BJ (cell line): ENCODE data around the gene TNS3. TPM values are rescaled to one million over a fixed set of nuclear protein-coding genes. Genes with fewer than 3 reads are reported as not detected.
"Not testable (repeated sequence)": the region's sequence is repeated elsewhere in the genome, so short reads cannot be mapped to it uniquely, and the experiment has no call there.

ENCODE experiments used
- CTCF ChIA-PET: fragments of 350-600 bp; formaldehyde crosslinking; extraction: SDS; loops from one replicate; lab custom pipeline; 2021; ENCODE audit warnings: antibody characterized with exemption, inconsistent platforms; lab: Yijun Ruan, JAX
- POLR2A ChIA-PET: fragments of 300-600 bp; sonication (Branson Sonifier 250); formaldehyde crosslinking; extraction: SDS; loops from one replicate; lab custom pipeline; 2021; ENCODE audit warnings: antibody characterized with exemption; lab: Charles Lee
- DNase-seq: peaks from one replicate; pipeline ENCODE4 v3.0.0-alpha.2; 2011; ENCODE audit warnings: low read depth
- H3K27me3 ChIP-seq: 2 replicates; pipeline ENCODE4 v1.6.0; 2011; ENCODE audit warnings: low read length; ENCODE audit not compliant: control insufficient read depth, insufficient read depth
- H3K36me3 ChIP-seq: 2 replicates; pipeline ENCODE4 v1.5.1; 2011; ENCODE audit warnings: low read length; ENCODE audit not compliant: control insufficient read depth, insufficient read depth
- H3K4me3 ChIP-seq: 2 replicates; pipeline ENCODE4 v1.5.1; 2011; ENCODE audit warnings: low read depth, mild to moderate bottlenecking, control low read depth, low read length
- polyA plus RNA-seq: library from polyadenylated mRNA; depleted of rRNA; stranded (reverse); fragments of >200 nt; gene quantifications from 2 replicates; pipeline ENCODE4 v1.2.3, GENCODE V29; 2011
- TF ChIP-seq, protein P1 (sequence below): IDR thresholded peaks from 2 replicates; pipeline ENCODE4 v1.5.1; 2011; ENCODE audit warnings: low read depth, mild to moderate bottlenecking, control low read depth, inconsistent platforms, low read length, moderate library complexity; ENCODE audit not compliant: insufficient read depth

Gene TNS3
- polyA plus RNA-seq, 1 experiment, result 126 TPM

GRCh38 chr7:47266131-47266706 is 315.7 kb downstream of the TNS3 start:
- Histone ChIP-seq H3K4me3 (no peak overlapping the region), H3K27me3 (no peaks in the 10 kb centered on the region), H3K36me3 (peaks cover 1% of the 10 kb centered on the region)
- ChIA-PET POLR2A (interaction anchor here (0.5 to 0.6 kb wide), 2 partner anchors 13 to 304 kb away, joined by 3 to 15 read pairs; no protein-coding TSS in a partner anchor), CTCF (interaction anchor here (0.6 to 4.0 kb wide), 35 partner anchors 8 to 1380 kb away, joined by 3 to 32 read pairs (median 4); partner anchors contain the start of gene IGFBP3)
- TF ChIP-seq, protein P1, sequence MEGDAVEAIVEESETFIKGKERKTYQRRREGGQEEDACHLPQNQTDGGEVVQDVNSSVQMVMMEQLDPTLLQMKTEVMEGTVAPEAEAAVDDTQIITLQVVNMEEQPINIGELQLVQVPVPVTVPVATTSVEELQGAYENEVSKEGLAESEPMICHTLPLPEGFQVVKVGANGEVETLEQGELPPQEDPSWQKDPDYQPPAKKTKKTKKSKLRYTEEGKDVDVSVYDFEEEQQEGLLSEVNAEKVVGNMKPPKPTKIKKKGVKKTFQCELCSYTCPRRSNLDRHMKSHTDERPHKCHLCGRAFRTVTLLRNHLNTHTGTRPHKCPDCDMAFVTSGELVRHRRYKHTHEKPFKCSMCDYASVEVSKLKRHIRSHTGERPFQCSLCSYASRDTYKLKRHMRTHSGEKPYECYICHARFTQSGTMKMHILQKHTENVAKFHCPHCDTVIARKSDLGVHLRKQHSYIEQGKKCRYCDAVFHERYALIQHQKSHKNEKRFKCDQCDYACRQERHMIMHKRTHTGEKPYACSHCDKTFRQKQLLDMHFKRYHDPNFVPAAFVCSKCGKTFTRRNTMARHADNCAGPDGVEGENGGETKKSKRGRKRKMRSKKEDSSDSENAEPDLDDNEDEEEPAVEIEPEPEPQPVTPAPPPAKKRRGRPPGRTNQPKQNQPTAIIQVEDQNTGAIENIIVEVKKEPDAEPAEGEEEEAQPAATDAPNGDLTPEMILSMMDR, result peak; percentile 90
- DNase-seq, result peak; percentile 10

GRCh38 chr7:47265621-47266020 is 316.3 kb downstream of the TNS3 start:
- ChIA-PET POLR2A (interaction anchor here (0.5 to 0.6 kb wide), 2 partner anchors 14 to 305 kb away, joined by 3 to 15 read pairs; no protein-coding TSS in a partner anchor), CTCF (interaction anchor here (0.6 to 4.0 kb wide), 32 partner anchors 8 to 1345 kb away, joined by 3 to 32 read pairs (median 4); partner anchors contain the start of gene IGFBP3)
- TF ChIP-seq, protein P1, result no peak
- no peak for DNase-seq
- H3K27me3 ChIP-seq, result no peaks in the 10 kb centered on the region
- H3K36me3 ChIP-seq, result peaks cover 1% of the 10 kb centered on the region
- no peak overlapping the region for H3K4me3 ChIP-seq

DNA sequence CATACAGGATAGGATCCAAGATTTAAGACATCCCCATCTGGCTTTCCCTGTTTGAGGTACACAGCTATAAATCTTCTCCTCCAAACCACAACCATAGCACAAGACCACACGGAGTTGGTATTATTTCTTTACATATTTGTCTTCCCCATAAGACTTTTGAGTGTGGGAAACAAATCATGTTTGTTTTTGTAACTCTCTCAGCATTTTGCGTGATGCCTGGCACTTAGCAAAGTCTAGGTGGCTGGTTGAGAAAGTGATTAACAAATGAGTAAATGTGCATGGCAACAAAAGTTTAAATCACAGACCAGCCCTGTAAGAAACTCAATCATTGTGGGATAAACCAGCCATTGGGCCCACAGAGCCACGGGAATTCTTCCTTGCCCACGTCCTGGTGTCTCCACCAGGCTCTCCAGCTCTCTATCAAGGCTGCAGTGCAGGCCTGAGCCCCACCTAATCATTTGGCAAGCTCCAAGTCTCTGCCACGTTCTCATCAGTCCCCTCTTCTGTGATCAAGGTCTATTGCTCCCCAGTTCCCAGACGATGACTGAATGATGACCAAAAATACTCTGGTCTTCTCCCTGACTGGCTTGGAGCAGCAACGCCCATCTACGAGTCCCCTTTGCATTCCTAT is 317.8 kb downstream of the TNS3 start:
- TF ChIP-seq, protein P1, result no peak
- Histone ChIP-seq H3K27me3 (no peaks in the 10 kb centered on the region), H3K36me3 (peaks cover 1% of the 10 kb centered on the region), H3K4me3 (no peak overlapping the region)
- POLR2A ChIA-PET, result no interaction called here
- no peak for DNase-seq
- CTCF ChIA-PET, result interaction anchor here (0.5 to 4.0 kb wide), 3 partner anchors 10 to 1347 kb away, joined by 3 to 32 read pairs (median 8); no protein-coding TSS in a partner anchor

- DNase-seq, result no peak
- no peaks in the 10 kb centered on the region for H3K27me3 ChIP-seq
- ChIA-PET CTCF (interaction anchor here (1.8 kb wide), 1 partner anchor 9 kb away, joined by 8 read pairs; no protein-coding TSS in a partner anchor), POLR2A (no interaction called here)
- no peak overlapping the region for H3K4me3 ChIP-seq
- H3K36me3 ChIP-seq, result peaks cover 1% of the 10 kb centered on the region
- TF ChIP-seq, protein P1, result no peak
These were observed 319.0 kb downstream of the TNS3 start for GRCh38 chr7:47262881-47263280.

GRCh38 chr7:47262160-47262559 is 319.8 kb downstream of the TNS3 start:
- H3K36me3 ChIP-seq, CTCF ChIA-PET, POLR2A ChIA-PET, DNase-seq, H3K4me3 ChIP-seq, H3K27me3 ChIP-seq: not testable (repeated sequence)
